Kidney (tissue), 14 donors: Measurements from ENCODE around the gene OR13G1. TPM values are rescaled to one million over a fixed set of nuclear protein-coding genes. Genes with fewer than 3 reads are reported as not detected.
A peak's percentile ranks its signal among the peaks of the same experiment; 100 is the strongest.

ENCODE experiments used
- DNase-seq, 5 donors: peaks; one replicate each; pipeline ENCODE4 v3.0.0-alpha.2; 2013 to 2020
- FAIRE-seq: peaks from 2 replicates; lab custom pipeline; 2012; peaks lifted over from hg19 to GRCh38; lab: Jason Lieb, UNC
- H3K27ac ChIP-seq, 2 donors: one replicate each; pipeline ENCODE4 v1.7.0; 2013; ENCODE audit warnings: low read depth in 2 of 2, low read length in 2 of 2, inconsistent platforms in 1 of 2
- H3K27me3 ChIP-seq: one replicate; pipeline ENCODE4 v1.7.1; 2013; ENCODE audit warnings: low read length, inconsistent platforms; ENCODE audit not compliant: control insufficient read depth, insufficient read depth
- H3K36me3 ChIP-seq, 3 donors: one replicate each; pipeline versions ENCODE4 v1.7.0 to v1.7.1; 2013; ENCODE audit warnings: low read length in 3 of 3, control low read depth in 1 of 3, inconsistent platforms in 1 of 3; ENCODE audit not compliant: insufficient read depth in 3 of 3, control insufficient read depth in 2 of 3
- H3K4me1 ChIP-seq, 3 donors: one replicate each; pipeline versions ENCODE4 v1.7.0 to v1.7.1; 2013; ENCODE audit warnings: low read length in 3 of 3, inconsistent platforms in 1 of 3, low read depth in 1 of 3; ENCODE audit not compliant: control insufficient read depth in 2 of 3, insufficient read depth in 2 of 3
- H3K4me3 ChIP-seq, 3 donors: one replicate each; pipeline versions ENCODE4 v1.7.0 to v1.8.1; 2013; ENCODE audit warnings: low read length in 3 of 3, control low read depth in 1 of 3, inconsistent platforms in 1 of 3
- H3K9ac ChIP-seq, 3 donors: one replicate each; pipeline versions ENCODE4 v1.7.0 to v1.7.1; 2013; ENCODE audit warnings: low read length in 3 of 3, control low read depth in 1 of 3, inconsistent platforms in 1 of 3
- H3K9me3 ChIP-seq, 3 donors: one replicate each; pipeline versions ENCODE4 v1.7.0 to v1.7.1; 2013; ENCODE audit warnings: low read length in 3 of 3, control low read depth in 1 of 3, inconsistent platforms in 1 of 3; ENCODE audit not compliant: control insufficient read depth in 2 of 3, insufficient read depth in 1 of 3
- CTCF ChIP-seq: IDR thresholded peaks from 3 replicates; pipeline ENCODE4 v1.5.1; 2012; ENCODE audit warnings: mild to moderate bottlenecking, moderate library complexity, borderline replicate concordance; ENCODE audit not compliant: insufficient read depth; ENCODE audit errors: extremely low read depth
- intact Hi-C: fragments of 100-400 bp; cut with DNase I; formaldehyde crosslinking; loops from one replicate; pipeline ENCODE4 v1.11.1; 2022
- polyA plus RNA-seq: library from polyadenylated mRNA; stranded (reverse); fragments of 350-450 nt; fragmentation: Illumina TruSeq; extraction: RNeasy Lipid Tissue Mini Kit (QIAGEN cat#74804); gene quantifications from one replicate; pipeline ENCODE4 v1.2.3, GENCODE V29; 2014; ENCODE audit warnings: low read depth, low replicate concordance; ENCODE audit not compliant: insufficient read depth
- total RNA-seq: library from RNA; stranded (reverse); fragmentation: NEBNext Ultra II Directional; extraction: Animal tissue kit (Norgen Biotek cat#: 25700); gene quantifications from one replicate; pipeline ENCODE4 v1.2.1, GENCODE V29; 2021
- donor health status: control.
- donor health status: control.
- donor health status: control.
- donor health status: control.
- donor health status: control.
- donor health status: DM: yes; HTN: yes; CAD: no.
- donor health status: Normal renal cell carcinoma (clear cell type).

The OR13G1 gene
- total and polyA plus RNA-seq, 2 donors from 2014 or later, result not detected

- no peak for TF ChIP-seq CTCF
- FAIRE-seq, result no peak
- Histone ChIP-seq H3K36me3 (no peaks in the 10 kb centered on the region), H3K9ac (no peak overlapping the region), H3K27ac (no peak overlapping the region), H3K4me3 (no peak overlapping the region), H3K4me1 (no peaks in the 10 kb centered on the region), H3K9me3 (no peaks in the 10 kb centered on the region), H3K27me3 (no peaks in the 10 kb centered on the region)
- intact Hi-C loops, result no loop called here
- DNase-seq, result no peak
Observed at GRCh38 chr1:247680171-247680570, 632 bp upstream of the OR13G1 start.

- no peaks in the 10 kb centered on the region for H3K9me3 ChIP-seq
- no peak overlapping the region for H3K4me3 ChIP-seq
- TF ChIP-seq CTCF, result no peak
- no peaks in the 10 kb centered on the region for H3K4me1 ChIP-seq
- peak; percentile 39 for FAIRE-seq
- no peak overlapping the region for H3K9ac ChIP-seq
- no peak for DNase-seq
- no peaks in the 10 kb centered on the region for H3K36me3 ChIP-seq
- intact Hi-C loops, result no loop called here
- no peak overlapping the region for H3K27ac ChIP-seq
- H3K27me3 ChIP-seq, result no peaks in the 10 kb centered on the region
Observed at GRCh38 chr1:247669225-247669624, 10.3 kb downstream of the OR13G1 start.

- Histone ChIP-seq H3K9ac (no peak overlapping the region), H3K36me3 (no peaks in the 10 kb centered on the region)
- TF ChIP-seq CTCF, result no peak
Observed at GRCh38 chr1:247656221-247656875, 23.2 kb downstream of the OR13G1 start.

GRCh38 chr1:247653040-247653439 lies 26.5 kb downstream of the OR13G1 start:
- intact Hi-C loops, result no loop called here
- Histone ChIP-seq H3K36me3 (no peaks in the 10 kb centered on the region), H3K27me3 (no peaks in the 10 kb centered on the region), H3K27ac (no peak overlapping the region), H3K4me1 (no peaks in the 10 kb centered on the region), H3K4me3 (no peak overlapping the region), H3K9ac (no peak overlapping the region), H3K9me3 (no peaks in the 10 kb centered on the region)
- FAIRE-seq (no peak), DNase-seq (no peak)
- TF ChIP-seq CTCF, result no peak

More at GRCh38 chr1:247656221-247656875, 23.2 kb downstream of the OR13G1 start:
- no peaks in the 10 kb centered on the region for H3K27me3 ChIP-seq
- intact Hi-C loops, result no loop called here
- no peak overlapping the region for H3K4me3 ChIP-seq
- no peak overlapping the region for H3K27ac ChIP-seq
- FAIRE-seq (no peak), DNase-seq (no peak)
- no peaks in the 10 kb centered on the region for H3K4me1 ChIP-seq
- H3K9me3 ChIP-seq, result no peaks in the 10 kb centered on the region
